ENCODE data around the gene MS4A15.
"Not testable (repeated sequence)": the region's sequence is repeated elsewhere in the genome, so short reads cannot be mapped to it uniquely, and the experiment has no call there.

The MS4A15 gene

DNA sequence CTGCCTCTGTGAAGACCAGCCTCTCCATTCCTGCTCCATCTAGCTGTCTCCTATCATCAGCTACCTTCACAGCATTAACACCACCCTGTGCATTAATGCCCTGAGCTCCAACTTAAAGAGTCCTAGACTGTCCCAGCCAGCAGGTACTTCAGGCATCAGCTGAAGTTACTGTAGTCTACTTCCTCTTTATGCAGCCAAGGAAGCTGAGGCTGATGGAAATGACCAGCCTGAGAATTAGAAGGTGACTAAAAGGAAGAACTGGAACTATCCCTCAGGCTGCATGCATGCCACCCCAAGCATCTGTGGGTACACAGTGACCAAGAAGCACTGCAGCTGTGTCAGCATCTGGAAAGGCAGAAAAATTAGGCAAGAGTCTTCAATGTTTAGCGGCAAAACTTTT, 56.7 kb downstream of the MS4A15 start:
- no peak for TF ChIP-seq CTCF (IDR thresholded peaks at IDR 0.05; ENCODE audit: low read depth, low read length, missing control alignments)
- Histone ChIP-seq H3K27ac (no peak overlapping the region), H3K36me3 (replicated peaks) (no peaks in the 10 kb centered on the region), H3K4me3 (ENCODE audit: low read depth, low read length) (no peak overlapping the region), H3K27me3 (replicated peaks) (no peaks in the 10 kb centered on the region)
- in situ Hi-C loops (cut with HindIII; ENCODE audit: low pct_ligation_motif_present, low sequenced_read_pairs) = no loop called here
- no peak for DNase-seq

- in situ Hi-C loops (cut with HindIII; ENCODE audit: low pct_ligation_motif_present, low sequenced_read_pairs) = no loop called here
- no peak for TF ChIP-seq CTCF (IDR thresholded peaks at IDR 0.05; ENCODE audit: low read depth, low read length, missing control alignments)
- no peak for DNase-seq
- no peaks in the 10 kb centered on the region for H3K27me3 ChIP-seq (replicated peaks)
- no peak overlapping the region for H3K27ac ChIP-seq
- no peaks in the 10 kb centered on the region for H3K36me3 ChIP-seq (replicated peaks)
- no peak overlapping the region for H3K4me3 ChIP-seq (ENCODE audit: low read depth, low read length)
Observed at GRCh38 chr11:60814112-60814511, 57.4 kb downstream of the MS4A15 start.

DNA sequence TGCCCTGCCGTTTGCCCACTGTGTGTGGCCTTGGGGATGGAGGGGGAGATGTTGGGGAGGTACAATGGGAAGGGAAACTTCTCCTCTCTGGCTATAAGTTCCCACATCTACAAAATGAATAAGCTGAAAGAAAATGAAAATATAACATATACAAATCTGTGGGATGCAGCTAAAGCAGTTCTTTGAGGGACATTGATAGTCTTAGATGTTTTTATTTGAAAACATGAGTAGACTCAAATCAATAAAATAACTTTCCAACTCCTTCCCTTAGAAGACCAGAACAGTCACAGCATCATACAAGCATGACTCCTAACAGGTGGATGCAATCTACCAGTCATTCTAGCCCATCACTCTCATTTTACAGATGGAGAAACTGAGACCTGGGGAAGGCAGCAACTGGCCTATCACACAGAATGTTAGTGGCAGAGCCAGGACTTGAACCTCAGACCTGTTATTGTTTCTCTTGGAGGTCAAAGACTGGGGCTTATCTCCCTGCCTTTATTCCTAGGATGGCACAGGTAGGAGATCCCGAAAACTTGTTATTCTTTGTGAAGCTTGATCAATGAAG, 60.0 kb downstream of the MS4A15 start:
- no peak for DNase-seq
- no peak for TF ChIP-seq CTCF (IDR thresholded peaks at IDR 0.05; ENCODE audit: low read depth, low read length, missing control alignments)
- in situ Hi-C loops (cut with HindIII; ENCODE audit: low pct_ligation_motif_present, low sequenced_read_pairs) = no loop called here
- H3K36me3 ChIP-seq (replicated peaks) = no peaks in the 10 kb centered on the region
- no peaks in the 10 kb centered on the region for H3K27me3 ChIP-seq (replicated peaks)
- H3K27ac ChIP-seq = no peak overlapping the region
- no peak overlapping the region for H3K4me3 ChIP-seq (ENCODE audit: low read depth, low read length)

DNA sequence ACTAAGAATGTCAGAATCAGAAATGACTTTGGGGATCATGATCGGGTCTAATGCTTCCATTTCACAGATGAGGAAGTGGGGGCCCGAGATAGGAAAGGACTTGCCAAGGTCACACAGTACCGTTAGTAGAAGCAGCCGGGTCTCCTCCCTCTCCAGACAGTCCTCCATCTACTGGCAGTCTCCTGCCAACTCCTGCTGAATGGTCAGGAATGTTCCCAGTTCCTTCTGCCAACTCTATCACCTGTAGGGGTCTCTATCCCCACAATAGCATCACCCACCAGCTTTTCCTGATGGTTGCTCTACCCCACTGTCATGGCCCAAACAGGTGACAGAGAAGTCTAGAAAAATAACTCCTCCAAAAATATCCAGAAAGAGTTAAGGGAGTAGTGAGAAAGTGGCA, 61.4 kb downstream of the MS4A15 start:
- in situ Hi-C loops (cut with HindIII; ENCODE audit: low pct_ligation_motif_present, low sequenced_read_pairs) = no loop called here
- TF ChIP-seq CTCF (IDR thresholded peaks at IDR 0.05; ENCODE audit: low read depth, low read length, missing control alignments) = no peak
- Histone ChIP-seq H3K36me3 (replicated peaks) (no peaks in the 10 kb centered on the region), H3K27me3 (replicated peaks) (no peaks in the 10 kb centered on the region), H3K4me3 (ENCODE audit: low read depth, low read length) (no peak overlapping the region), H3K27ac (no peak overlapping the region)
- DNase-seq = no peak

GRCh38 chr11:60821827-60822599, 65.3 kb downstream of the MS4A15 start:
- no peak for DNase-seq
- H3K36me3 ChIP-seq (replicated peaks) = no peaks in the 10 kb centered on the region
- no peak overlapping the region for H3K4me3 ChIP-seq (ENCODE audit: low read depth, low read length)
- no peaks in the 10 kb centered on the region for H3K27me3 ChIP-seq (replicated peaks)
- TF ChIP-seq CTCF (IDR thresholded peaks at IDR 0.05; ENCODE audit: low read depth, low read length, missing control alignments) = no peak
- in situ Hi-C loops (cut with HindIII; ENCODE audit: low pct_ligation_motif_present, low sequenced_read_pairs) = no loop called here
- no peak overlapping the region for H3K27ac ChIP-seq

DNA sequence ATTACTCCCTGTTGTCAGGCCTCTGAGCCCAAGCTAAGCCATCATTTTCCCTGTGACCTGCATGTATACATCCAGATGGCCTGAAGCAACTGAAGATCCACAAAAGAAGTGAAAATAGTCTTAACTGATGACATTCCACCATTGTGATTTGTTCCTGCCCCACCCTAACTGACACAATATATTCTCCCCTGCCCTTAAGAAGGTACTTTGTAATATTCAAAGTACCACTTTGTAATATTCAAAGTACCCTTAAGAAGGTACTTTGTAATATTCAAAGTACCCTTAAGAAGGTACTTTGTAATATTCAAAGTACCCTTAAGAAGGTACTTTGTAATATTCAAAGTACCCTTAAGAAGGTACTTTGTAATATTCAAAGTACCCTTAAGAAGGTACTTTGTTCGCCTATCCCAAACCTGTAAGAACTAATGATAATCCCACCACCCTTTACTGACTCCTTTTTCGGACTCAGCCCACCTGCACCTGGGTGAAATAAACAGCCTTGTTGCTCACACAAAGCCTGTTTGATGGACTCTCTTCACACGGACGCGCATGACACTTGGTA, 67.2 kb downstream of the MS4A15 start:
- H3K27me3 ChIP-seq (replicated peaks); H3K36me3 ChIP-seq (replicated peaks); H3K4me3 ChIP-seq (ENCODE audit: low read depth, low read length); H3K27ac ChIP-seq; in situ Hi-C loops (cut with HindIII; ENCODE audit: low pct_ligation_motif_present, low sequenced_read_pairs); DNase-seq: not testable (repeated sequence)

Measured in brain microvascular endothelial cell (primary cell).